Endothelial cell (in vitro differentiated cells): ENCODE measurements around the gene ATAD2B. TPM values are rescaled to one million over a fixed set of nuclear protein-coding genes. Genes with fewer than 3 reads are reported as not detected.
A peak's percentile ranks its signal among the peaks of the same experiment; 100 is the strongest.
"Not testable (repeated sequence)": the region's sequence is repeated elsewhere in the genome, so short reads cannot be mapped to it uniquely, and the experiment has no call there.

Source experiments
- DNase-seq: peaks from one replicate; pipeline ENCODE4 v3.0.0; 2021; ENCODE audit warnings: low spot score
- H3K27ac Mint-ChIP-seq: one replicate; pipeline ENCODE4 v1.8.0; 2021; ENCODE audit warnings: mixed read lengths, inconsistent platforms; ENCODE audit not compliant: unreplicated experiment
- H3K27me3 Mint-ChIP-seq: one replicate; pipeline ENCODE4 v1.8.0; 2021; ENCODE audit warnings: mild to moderate bottlenecking, moderate library complexity, mixed read lengths, inconsistent platforms; ENCODE audit not compliant: unreplicated experiment
- H3K36me3 Mint-ChIP-seq: one replicate; pipeline ENCODE4 v1.8.0; 2021; ENCODE audit warnings: mild to moderate bottlenecking, low read depth, mixed read lengths, inconsistent platforms; ENCODE audit not compliant: unreplicated experiment
- H3K4me1 Mint-ChIP-seq: one replicate; pipeline ENCODE4 v1.8.0; 2021; ENCODE audit warnings: mild to moderate bottlenecking, mixed read lengths, inconsistent platforms; ENCODE audit not compliant: unreplicated experiment
- H3K4me3 Mint-ChIP-seq: one replicate; pipeline ENCODE4 v1.8.0; 2021; ENCODE audit warnings: mild to moderate bottlenecking, mixed read lengths, inconsistent platforms; ENCODE audit not compliant: unreplicated experiment
- H3K9me3 Mint-ChIP-seq: one replicate; pipeline ENCODE4 v1.8.0; 2021; ENCODE audit warnings: mixed read lengths, inconsistent platforms; ENCODE audit not compliant: unreplicated experiment
- total RNA-seq: library from RNA; stranded (reverse); fragmentation: NEBNext Ultra II Directional; extraction: Animal tissue kit (Norgen Biotek cat#: 25700); gene quantifications from one replicate; pipeline ENCODE4 v1.2.1, GENCODE V29; 2021; ENCODE audit not compliant: unreplicated experiment
- TF ChIP-seq, protein P1 (sequence below): fragments of 200-600 bp; sonication (generic); IDR thresholded peaks from one replicate; pipeline ENCODE4 v1.5.0; 2021; ENCODE audit warnings: antibody characterized with exemption; ENCODE audit not compliant: unreplicated experiment

The ATAD2B gene
- total RNA-seq, 1 donor from 2014 or later: 23.6 TPM

DNA sequence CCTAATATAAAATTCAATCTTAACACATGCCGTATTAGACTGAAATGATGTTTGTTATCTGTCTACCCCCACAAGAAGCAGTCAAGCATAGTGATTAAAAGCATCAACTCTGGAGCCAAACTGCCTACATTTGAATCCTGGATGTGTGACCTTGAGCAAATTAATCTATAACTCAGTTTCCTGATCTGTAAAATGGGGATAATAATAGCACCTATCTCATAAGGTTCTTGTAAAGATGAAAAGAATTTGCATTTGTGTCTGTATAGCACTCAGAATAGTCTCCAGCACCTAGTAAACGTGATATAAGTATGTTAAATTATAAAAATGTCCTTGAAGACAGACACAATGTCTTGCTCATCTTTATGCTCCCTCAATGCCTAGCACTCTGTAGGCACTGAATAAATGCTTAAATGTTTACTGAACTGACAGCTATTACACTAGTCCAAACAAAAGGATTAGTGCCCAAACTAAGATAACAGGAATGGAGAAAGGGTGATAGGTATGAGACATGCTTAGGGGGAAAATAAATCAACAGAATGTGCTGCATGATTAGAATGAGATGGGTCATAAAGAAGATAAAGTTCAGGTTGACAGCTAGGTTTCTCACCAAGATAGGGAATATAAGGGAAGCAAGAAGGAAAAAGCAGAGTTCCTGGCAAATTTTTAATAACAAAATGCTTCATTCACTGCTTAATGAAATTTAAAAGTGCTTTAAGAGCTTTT, 180.6 kb downstream of the ATAD2B start:
- H3K27ac Mint-ChIP-seq: no peak overlapping the region
- DNase-seq: no peak
- peaks cover 14% of the 10 kb centered on the region for H3K36me3 Mint-ChIP-seq
- peaks cover 3% of the 10 kb centered on the region for H3K4me1 Mint-ChIP-seq
- no peaks in the 10 kb centered on the region for H3K9me3 Mint-ChIP-seq
- TF ChIP-seq, protein P1, sequence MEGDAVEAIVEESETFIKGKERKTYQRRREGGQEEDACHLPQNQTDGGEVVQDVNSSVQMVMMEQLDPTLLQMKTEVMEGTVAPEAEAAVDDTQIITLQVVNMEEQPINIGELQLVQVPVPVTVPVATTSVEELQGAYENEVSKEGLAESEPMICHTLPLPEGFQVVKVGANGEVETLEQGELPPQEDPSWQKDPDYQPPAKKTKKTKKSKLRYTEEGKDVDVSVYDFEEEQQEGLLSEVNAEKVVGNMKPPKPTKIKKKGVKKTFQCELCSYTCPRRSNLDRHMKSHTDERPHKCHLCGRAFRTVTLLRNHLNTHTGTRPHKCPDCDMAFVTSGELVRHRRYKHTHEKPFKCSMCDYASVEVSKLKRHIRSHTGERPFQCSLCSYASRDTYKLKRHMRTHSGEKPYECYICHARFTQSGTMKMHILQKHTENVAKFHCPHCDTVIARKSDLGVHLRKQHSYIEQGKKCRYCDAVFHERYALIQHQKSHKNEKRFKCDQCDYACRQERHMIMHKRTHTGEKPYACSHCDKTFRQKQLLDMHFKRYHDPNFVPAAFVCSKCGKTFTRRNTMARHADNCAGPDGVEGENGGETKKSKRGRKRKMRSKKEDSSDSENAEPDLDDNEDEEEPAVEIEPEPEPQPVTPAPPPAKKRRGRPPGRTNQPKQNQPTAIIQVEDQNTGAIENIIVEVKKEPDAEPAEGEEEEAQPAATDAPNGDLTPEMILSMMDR: no peak
- no peaks in the 10 kb centered on the region for H3K27me3 Mint-ChIP-seq
- H3K4me3 Mint-ChIP-seq: no peak overlapping the region

DNA sequence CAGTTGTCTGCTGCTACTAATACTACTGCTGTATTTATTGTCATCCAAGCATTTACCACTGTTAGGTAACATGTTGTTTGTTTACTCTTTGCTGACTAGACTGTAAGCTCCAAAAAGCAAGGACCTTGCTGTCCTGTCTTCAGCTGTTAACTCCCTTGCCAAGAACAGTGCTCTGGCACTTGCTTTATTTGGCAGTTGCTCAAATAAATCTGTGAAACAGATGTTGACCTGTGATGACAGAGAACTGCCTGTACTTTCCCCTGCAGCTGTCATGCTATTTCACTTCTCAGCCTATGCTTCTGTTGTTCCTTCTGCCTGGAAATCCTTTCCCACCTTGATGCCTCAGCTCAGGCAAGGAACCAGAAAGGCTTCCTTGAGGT, 181.2 kb downstream of the ATAD2B start:
- no peaks in the 10 kb centered on the region for H3K9me3 Mint-ChIP-seq
- DNase-seq: no peak
- H3K27me3 Mint-ChIP-seq: no peaks in the 10 kb centered on the region
- peak overlapping the region; percentile 8 for H3K27ac Mint-ChIP-seq
- peaks cover 14% of the 10 kb centered on the region for H3K36me3 Mint-ChIP-seq
- peaks cover 3% of the 10 kb centered on the region for H3K4me1 Mint-ChIP-seq
- H3K4me3 Mint-ChIP-seq: no peak overlapping the region
- TF ChIP-seq, protein P1: no peak

DNA sequence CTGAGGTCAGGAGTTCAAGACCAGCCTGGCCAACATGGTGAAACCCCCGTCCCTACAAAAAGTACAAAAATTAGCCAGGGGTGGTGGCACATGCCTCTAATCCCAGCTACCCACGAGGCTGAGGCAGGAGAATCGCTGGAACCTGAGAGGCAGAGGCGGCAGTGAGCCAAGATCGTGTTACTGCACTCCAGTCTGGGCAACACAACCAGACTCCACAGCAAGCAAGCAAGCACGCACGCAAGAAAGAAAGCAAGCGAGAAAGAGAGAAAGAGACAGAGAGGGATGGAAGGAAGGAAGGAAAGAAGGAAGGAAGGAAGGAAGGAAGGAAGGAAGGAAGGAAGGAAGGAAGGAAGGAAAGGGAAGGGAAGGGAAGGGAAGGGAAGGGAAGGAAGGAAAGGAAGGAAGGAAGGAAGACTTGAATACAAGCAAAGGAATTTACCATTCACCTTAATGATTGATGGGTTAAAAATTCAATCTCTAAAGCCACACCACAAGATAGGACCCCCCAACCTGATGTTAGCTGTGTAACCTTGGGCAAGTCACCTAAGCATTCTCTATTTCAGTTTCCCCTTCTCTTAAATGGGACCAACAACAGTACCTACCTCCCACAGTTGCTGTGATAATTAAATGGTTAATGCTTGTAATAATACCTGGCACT, 181.7 kb downstream of the ATAD2B start:
- Mint-ChIP-seq H3K4me3 (no peak overlapping the region), H3K36me3 (peaks cover 14% of the 10 kb centered on the region), H3K27me3 (no peaks in the 10 kb centered on the region), H3K9me3 (no peaks in the 10 kb centered on the region), H3K4me1 (peaks cover 3% of the 10 kb centered on the region), H3K27ac (no peak overlapping the region)
- TF ChIP-seq, protein P1: no peak
- DNase-seq: no peak

DNA sequence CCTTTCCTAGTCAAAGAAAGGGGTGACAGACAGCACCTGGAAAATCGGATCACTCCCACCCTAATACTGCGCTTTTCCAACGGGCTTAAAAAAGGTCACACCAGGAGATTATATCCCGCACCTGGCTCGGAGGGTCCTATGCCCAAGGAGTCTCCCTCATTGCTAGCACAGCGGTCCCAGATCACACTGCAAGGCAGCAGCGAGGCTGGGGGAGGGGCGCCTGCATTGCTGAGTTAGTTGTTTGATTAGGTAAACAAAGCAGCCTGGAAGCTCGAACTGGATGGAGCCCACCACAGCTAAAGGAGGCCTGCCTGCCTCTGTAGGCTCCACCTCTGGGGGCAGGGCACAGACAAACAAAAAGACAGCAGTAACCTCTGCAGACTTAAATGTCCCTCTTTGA, 190.1 kb downstream of the ATAD2B start:
- peaks cover 30% of the 10 kb centered on the region for H3K36me3 Mint-ChIP-seq
- H3K27me3 Mint-ChIP-seq, H3K4me3 Mint-ChIP-seq, DNase-seq, H3K4me1 Mint-ChIP-seq, H3K27ac Mint-ChIP-seq, H3K9me3 Mint-ChIP-seq: not testable (repeated sequence)

DNA sequence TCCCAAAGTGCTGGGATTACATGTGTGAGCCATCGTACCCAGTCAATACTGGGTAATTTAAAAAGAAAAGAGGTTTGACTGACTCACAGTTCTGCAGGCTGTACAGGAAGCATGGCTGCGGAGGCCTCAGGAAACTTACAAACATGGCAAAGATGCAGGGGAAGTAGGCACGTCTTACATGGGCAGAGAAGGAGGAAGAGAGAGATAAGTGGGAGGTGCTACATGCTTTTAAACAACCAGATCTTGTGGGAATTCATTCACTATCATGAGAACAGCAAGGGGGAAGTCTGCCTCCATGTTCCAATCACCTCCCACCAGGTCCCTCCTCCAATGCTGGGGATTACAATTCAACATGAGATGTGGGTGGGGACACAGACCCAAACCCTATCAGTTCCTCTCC, 192.5 kb downstream of the ATAD2B start:
- peaks cover 6% of the 10 kb centered on the region for H3K4me1 Mint-ChIP-seq
- TF ChIP-seq, protein P1: no peak
- no peaks in the 10 kb centered on the region for H3K27me3 Mint-ChIP-seq
- H3K4me3 Mint-ChIP-seq: peak overlapping the region; percentile 65
- H3K9me3 Mint-ChIP-seq: no peaks in the 10 kb centered on the region
- peaks cover 30% of the 10 kb centered on the region for H3K36me3 Mint-ChIP-seq
- no peak for DNase-seq
- no peak overlapping the region for H3K27ac Mint-ChIP-seq

DNA sequence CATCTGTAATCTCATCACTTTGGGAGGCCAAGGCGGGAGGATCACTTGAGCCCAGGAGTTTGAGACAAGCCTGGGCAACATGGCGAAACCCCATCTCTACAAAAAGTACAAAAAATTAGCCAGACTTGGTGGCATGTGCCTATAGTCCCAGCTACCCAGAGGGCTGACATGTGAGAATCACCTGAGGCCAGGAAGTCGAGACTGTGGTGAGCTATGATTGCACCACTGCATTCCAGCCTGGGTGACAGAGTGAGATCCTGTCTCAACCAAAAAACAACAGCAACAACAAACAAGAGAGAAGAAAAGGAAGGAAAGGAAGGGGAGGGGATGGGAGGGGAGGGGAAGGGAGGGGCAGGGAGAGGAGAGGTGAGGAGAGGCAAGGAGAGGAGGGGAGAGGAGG, 203.9 kb downstream of the ATAD2B start:
- Mint-ChIP-seq H3K4me1 (peaks cover 11% of the 10 kb centered on the region), H3K36me3 (peaks cover 23% of the 10 kb centered on the region)
- H3K27ac Mint-ChIP-seq, H3K9me3 Mint-ChIP-seq, H3K4me3 Mint-ChIP-seq, DNase-seq, H3K27me3 Mint-ChIP-seq: not testable (repeated sequence)
